Mesothelial cell of epicardium (in vitro differentiated cells): ENCODE data around the gene FNDC3B. TPM values are rescaled to one million over a fixed set of nuclear protein-coding genes. Genes with fewer than 3 reads are reported as not detected.
A peak's percentile ranks its signal among the peaks of the same experiment; 100 is the strongest.

ENCODE experiments used
- DNase-seq, 2 experiments: peaks; one replicate each; pipeline ENCODE4 v3.0.0; 2021; ENCODE audit warnings: low spot score in 2 of 2; ENCODE audit not compliant: unreplicated experiment in 2 of 2
- H3K27ac Mint-ChIP-seq: 2 replicates; pipeline ENCODE4 v1.8.0; 2021; ENCODE audit warnings: mixed read lengths
- H3K27me3 Mint-ChIP-seq: 2 replicates; pipeline ENCODE4 v1.8.0; 2021; ENCODE audit warnings: low read depth, mixed read lengths
- H3K36me3 Mint-ChIP-seq: 2 replicates; pipeline ENCODE4 v1.8.0; 2021; ENCODE audit warnings: mixed read lengths
- H3K4me1 Mint-ChIP-seq: 2 replicates; pipeline ENCODE4 v1.8.0; 2021; ENCODE audit warnings: mixed read lengths
- H3K4me3 Mint-ChIP-seq: 2 replicates; pipeline ENCODE4 v1.8.0; 2021; ENCODE audit warnings: mild to moderate bottlenecking, moderate library complexity, mixed read lengths
- H3K9me3 Mint-ChIP-seq: 2 replicates; pipeline ENCODE4 v1.8.0; 2021; ENCODE audit warnings: mixed read lengths
- total RNA-seq: library from RNA; stranded (reverse); gene quantifications from 3 replicates; pipeline ENCODE4 v1.2.1, GENCODE V29; 2021
- TF ChIP-seq, protein P1 (sequence below): fragments of 200-600 bp; sonication (generic); IDR thresholded peaks from one replicate; pipeline ENCODE4 v1.5.0; 2021; ENCODE audit warnings: antibody characterized with exemption; ENCODE audit not compliant: unreplicated experiment

FNDC3B gene
- total RNA-seq, 1 donor from 2014 or later, result 131 TPM

DNA sequence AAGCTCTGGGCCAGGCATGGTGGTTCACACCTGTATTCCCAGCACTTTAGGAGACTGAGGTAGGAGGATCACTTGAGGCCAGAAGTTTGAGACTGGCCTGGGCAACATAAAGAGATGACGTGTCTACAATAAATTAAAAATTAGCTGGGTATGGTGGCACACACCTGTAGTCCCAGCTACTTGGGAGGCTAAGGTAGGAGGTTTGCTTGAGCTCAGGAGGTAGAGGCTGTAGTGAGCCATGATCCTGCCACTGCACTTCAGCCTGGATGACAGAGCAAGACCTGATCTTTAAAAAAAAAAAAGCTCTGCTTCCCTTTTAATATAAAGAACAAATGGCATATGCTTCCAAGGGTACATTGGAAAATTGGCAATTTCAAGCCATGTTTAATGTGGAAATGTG is 46.7 kb downstream of the FNDC3B start:
- DNase-seq, result no peak
- Mint-ChIP-seq H3K4me3 (no peak overlapping the region), H3K9me3 (peaks cover 7% of the 10 kb centered on the region), H3K4me1 (peaks cover 37% of the 10 kb centered on the region), H3K27me3 (no peaks in the 10 kb centered on the region), H3K27ac (peak overlapping the region; percentile 82), H3K36me3 (peaks cover 18% of the 10 kb centered on the region)
- TF ChIP-seq, protein P1, sequence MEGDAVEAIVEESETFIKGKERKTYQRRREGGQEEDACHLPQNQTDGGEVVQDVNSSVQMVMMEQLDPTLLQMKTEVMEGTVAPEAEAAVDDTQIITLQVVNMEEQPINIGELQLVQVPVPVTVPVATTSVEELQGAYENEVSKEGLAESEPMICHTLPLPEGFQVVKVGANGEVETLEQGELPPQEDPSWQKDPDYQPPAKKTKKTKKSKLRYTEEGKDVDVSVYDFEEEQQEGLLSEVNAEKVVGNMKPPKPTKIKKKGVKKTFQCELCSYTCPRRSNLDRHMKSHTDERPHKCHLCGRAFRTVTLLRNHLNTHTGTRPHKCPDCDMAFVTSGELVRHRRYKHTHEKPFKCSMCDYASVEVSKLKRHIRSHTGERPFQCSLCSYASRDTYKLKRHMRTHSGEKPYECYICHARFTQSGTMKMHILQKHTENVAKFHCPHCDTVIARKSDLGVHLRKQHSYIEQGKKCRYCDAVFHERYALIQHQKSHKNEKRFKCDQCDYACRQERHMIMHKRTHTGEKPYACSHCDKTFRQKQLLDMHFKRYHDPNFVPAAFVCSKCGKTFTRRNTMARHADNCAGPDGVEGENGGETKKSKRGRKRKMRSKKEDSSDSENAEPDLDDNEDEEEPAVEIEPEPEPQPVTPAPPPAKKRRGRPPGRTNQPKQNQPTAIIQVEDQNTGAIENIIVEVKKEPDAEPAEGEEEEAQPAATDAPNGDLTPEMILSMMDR, result no peak

DNA sequence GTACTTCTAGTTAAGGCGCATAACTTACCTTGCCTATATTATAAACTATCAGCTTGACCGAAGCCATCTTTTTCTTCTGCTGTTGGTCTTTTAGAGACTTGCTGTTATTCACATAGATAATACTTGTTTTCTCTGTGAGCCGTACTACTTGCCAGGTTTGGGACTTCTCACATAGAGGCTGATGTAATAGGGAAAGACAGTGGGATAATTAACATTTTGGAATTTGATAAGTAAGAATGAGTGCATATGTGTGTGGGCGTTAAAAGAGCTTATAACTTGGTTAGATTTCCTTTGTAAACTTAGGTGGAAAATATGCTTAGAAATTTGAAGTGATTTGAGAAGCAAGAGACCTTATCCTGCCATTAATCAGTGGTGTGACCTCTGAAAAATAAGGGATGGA is 47.8 kb downstream of the FNDC3B start:
- peak overlapping the region; percentile 69 for H3K27ac Mint-ChIP-seq
- DNase-seq, result no peak
- peaks cover 7% of the 10 kb centered on the region for H3K9me3 Mint-ChIP-seq
- no peak overlapping the region for H3K4me3 Mint-ChIP-seq
- peaks cover 18% of the 10 kb centered on the region for H3K36me3 Mint-ChIP-seq
- H3K27me3 Mint-ChIP-seq, result no peaks in the 10 kb centered on the region
- TF ChIP-seq, protein P1, result no peak
- H3K4me1 Mint-ChIP-seq, result peaks cover 36% of the 10 kb centered on the region

DNA sequence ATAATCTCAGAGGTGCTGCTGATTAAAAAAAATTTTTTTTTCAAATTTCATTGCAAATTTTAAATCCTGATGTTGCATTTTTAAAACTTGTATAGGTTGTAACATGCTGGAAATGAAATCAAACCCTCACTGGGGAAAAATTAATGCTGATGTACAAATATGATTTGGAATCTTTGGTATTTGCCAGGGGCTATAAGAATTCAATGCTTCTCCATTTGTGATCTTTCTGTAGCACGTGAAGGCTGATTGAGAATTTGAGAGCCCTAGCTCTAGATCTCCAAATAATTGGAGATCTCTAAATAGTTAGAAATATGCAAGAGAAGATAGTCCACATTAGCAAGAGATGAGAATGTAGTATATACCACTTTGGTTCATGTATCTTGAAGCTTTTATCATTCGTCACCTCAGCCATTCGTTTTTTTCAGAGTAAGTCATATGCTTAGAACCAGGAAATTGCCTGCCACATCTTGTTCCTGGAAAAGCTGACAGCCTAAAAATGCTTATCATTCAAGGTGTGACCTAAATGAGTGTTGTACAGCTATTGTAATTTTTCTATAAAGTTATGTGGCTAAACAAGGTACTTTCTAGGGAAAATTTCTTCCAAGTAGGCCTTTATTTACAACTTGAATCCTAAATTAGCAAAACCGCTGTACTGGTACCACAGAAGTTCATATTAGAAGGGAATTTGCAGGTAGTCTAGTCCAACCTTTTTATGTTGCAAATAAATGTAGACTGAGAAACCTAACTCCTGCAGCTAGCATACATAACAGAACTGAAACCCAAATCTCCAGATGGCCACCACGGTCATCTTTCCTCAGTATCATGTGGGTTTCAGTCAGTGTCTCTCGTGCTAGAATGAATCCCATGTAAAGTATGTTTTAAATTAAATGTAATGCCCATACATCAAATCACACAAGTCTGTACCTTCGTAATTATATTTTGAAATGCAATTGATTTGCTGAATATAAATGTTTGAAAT is 48.5 kb downstream of the FNDC3B start:
- DNase-seq, result no peak
- Mint-ChIP-seq H3K27me3 (no peaks in the 10 kb centered on the region), H3K27ac (peak overlapping the region; percentile 87), H3K36me3 (peaks cover 17% of the 10 kb centered on the region), H3K4me3 (no peak overlapping the region), H3K9me3 (peaks cover 9% of the 10 kb centered on the region), H3K4me1 (peaks cover 33% of the 10 kb centered on the region)
- TF ChIP-seq, protein P1, result no peak

DNA sequence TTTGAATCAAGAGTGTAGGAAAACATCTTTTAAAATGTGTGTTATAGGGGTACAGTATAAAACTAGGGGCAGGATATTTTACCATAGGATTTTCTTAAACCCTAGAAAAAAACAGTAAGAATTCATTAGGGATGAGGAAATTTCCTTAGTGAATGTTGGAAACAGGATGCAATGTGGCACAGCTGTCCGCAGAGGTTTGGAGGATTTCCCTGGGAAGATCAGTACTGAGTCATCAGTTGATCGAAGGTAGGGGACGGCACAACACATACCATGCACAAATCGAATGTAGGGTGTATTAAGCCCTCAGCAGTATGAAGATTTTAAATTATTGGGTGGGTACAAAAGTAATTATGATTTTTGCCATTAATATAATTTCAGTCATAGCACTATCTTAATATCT is 49.9 kb downstream of the FNDC3B start:
- TF ChIP-seq, protein P1, result no peak
- DNase-seq, result no peak
- Mint-ChIP-seq H3K27ac (no peak overlapping the region), H3K27me3 (no peaks in the 10 kb centered on the region), H3K4me1 (peaks cover 33% of the 10 kb centered on the region), H3K9me3 (peaks cover 3% of the 10 kb centered on the region), H3K36me3 (peaks cover 13% of the 10 kb centered on the region), H3K4me3 (no peak overlapping the region)

DNA sequence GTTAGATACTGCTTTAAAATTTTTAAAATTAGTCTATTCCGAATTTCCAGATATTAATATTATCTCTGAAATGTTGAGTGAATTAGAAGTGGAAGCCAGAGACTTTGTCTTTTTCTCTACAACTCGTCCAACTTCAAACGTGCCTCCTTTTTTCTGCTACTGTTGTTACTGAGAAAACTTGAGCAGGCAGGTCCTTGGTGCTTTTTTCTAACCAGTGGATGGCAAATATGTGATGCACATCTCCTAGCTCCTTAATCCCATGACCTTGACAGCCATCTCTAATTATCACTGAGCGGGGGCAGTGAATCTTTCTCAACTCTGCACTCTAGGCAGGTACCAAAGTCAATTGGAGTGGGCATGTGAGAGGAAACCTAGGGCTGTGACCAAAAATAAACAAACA is 50.7 kb downstream of the FNDC3B start:
- TF ChIP-seq, protein P1, result no peak
- H3K4me3 Mint-ChIP-seq, result no peak overlapping the region
- peaks cover 3% of the 10 kb centered on the region for H3K9me3 Mint-ChIP-seq
- no peak for DNase-seq
- H3K27ac Mint-ChIP-seq, result peak overlapping the region; percentile 47
- H3K27me3 Mint-ChIP-seq, result no peaks in the 10 kb centered on the region
- H3K36me3 Mint-ChIP-seq, result peaks cover 9% of the 10 kb centered on the region
- H3K4me1 Mint-ChIP-seq, result peaks cover 28% of the 10 kb centered on the region
